HepG2 (cell line): ENCODE data around the gene DAAM1. TPM values are rescaled to one million over a fixed set of nuclear protein-coding genes. Genes with fewer than 3 reads are reported as not detected.

ENCODE experiments used
- CHD2 ChIP-seq: IDR thresholded peaks from 2 replicates; pipeline ENCODE4 v1.6.1; 2011; ENCODE audit warnings: low read depth, low read length, improper control_type of control experiment
- ETV6 ChIP-seq: sonication (generic); formaldehyde crosslinking; conservative IDR thresholded peaks from 2 replicates; pipeline ENCODE4 v1.4.0; 2020; ENCODE audit warnings: missing genetic modification reagents
- FOSL2 ChIP-seq: sonication (generic); formaldehyde crosslinking; IDR thresholded peaks from 2 replicates; pipeline ENCODE4 v1.4.0; 2020; ENCODE audit warnings: missing genetic modification reagents
- FOXK1 ChIP-seq: sonication (generic); formaldehyde crosslinking; IDR thresholded peaks from 2 replicates; pipeline ENCODE4 v1.4.0; 2020; ENCODE audit warnings: low read depth, missing genetic modification reagents, borderline replicate concordance
- GATAD1 ChIP-seq: IDR thresholded peaks from 2 replicates; pipeline ENCODE4 v1.6.1; 2016; ENCODE audit warnings: missing genetic modification reagents, missing compliant biosample characterization
- ISL2 ChIP-seq: sonication (generic); formaldehyde crosslinking; IDR thresholded peaks from 2 replicates; pipeline ENCODE4 v1.5.0; 2020; ENCODE audit warnings: missing genetic modification reagents
- MEIS1 ChIP-seq: sonication (generic); formaldehyde crosslinking; IDR thresholded peaks from 2 replicates; pipeline ENCODE4 v1.9.0; 2021; ENCODE audit warnings: mild to moderate bottlenecking, missing genetic modification reagents, moderate library complexity, borderline replicate concordance
- SKI ChIP-seq: fragments of 450-650 bp; IDR thresholded peaks from one replicate; pipeline ENCODE4 v1.6.1; 2018; ENCODE audit warnings: mild to moderate bottlenecking; ENCODE audit not compliant: partially characterized antibody
- ZNF253 ChIP-seq: sonication (generic); formaldehyde crosslinking; IDR thresholded peaks from 2 replicates; pipeline ENCODE4 v1.8.0; 2022; ENCODE audit warnings: mild to moderate bottlenecking, missing genetic modification reagents, borderline replicate concordance
- ZNF432 ChIP-seq: sonication (generic); formaldehyde crosslinking; IDR thresholded peaks from 2 replicates; pipeline ENCODE4 v1.5.0; 2020; ENCODE audit warnings: missing genetic modification reagents, mild to moderate bottlenecking, borderline replicate concordance
- ZNF510 ChIP-seq: sonication (generic); formaldehyde crosslinking; IDR thresholded peaks from 2 replicates; pipeline ENCODE4 v1.4.0; 2020; ENCODE audit warnings: low read depth, mild to moderate bottlenecking, missing genetic modification reagents
- polyA plus RNA-seq, 8 experiments: library from polyadenylated mRNA; depleted of rRNA in 3 of 8; stranded (reverse) in 7 of 8; unstranded in 1 of 8; fragments of >200 nt; fragmentation: Illumina TruSeq in 4 of 8; extraction: Trizol in 4 of 8; gene quantifications; 2 replicates each; pipeline versions ENCODE4 v1.2.1 to v1.2.3, GENCODE V29; 2011 to 2016; ENCODE audit warnings: low read depth in 4 of 8, missing spikeins in 1 of 8, mixed read lengths in 1 of 8; ENCODE audit not compliant: insufficient read depth in 1 of 8
- total RNA-seq, 5 experiments: library from RNA; depleted of rRNA; stranded (reverse); fragments of >200 nt; fragmentation: Illumina TruSeq; extraction: Trizol; gene quantifications; 2 replicates each; pipeline ENCODE4 v1.2.3, GENCODE V29; 2016; ENCODE audit warnings: low read depth in 1 of 5
- TF ChIP-seq, protein P1 (sequence below): sonication (generic); formaldehyde crosslinking; IDR thresholded peaks from 2 replicates; pipeline ENCODE4 v1.8.0; 2023; ENCODE audit warnings: mild to moderate bottlenecking, missing genetic modification reagents
- TF ChIP-seq, protein P2 (sequence below): sonication (generic); formaldehyde crosslinking; IDR thresholded peaks from 2 replicates; pipeline ENCODE4 v1.8.0; 2022; ENCODE audit warnings: mild to moderate bottlenecking, missing genetic modification reagents
- TF ChIP-seq, protein P3 (sequence below): sonication (generic); formaldehyde crosslinking; IDR thresholded peaks from 2 replicates; pipeline ENCODE4 v1.4.0; 2020; ENCODE audit warnings: missing genetic modification reagents
- TF ChIP-seq, protein P4 (sequence below): IDR thresholded peaks from 2 replicates; pipeline ENCODE4 v1.6.1; 2016; ENCODE audit warnings: low read depth
- TF ChIP-seq, protein P5 (sequence below): sonication (generic); formaldehyde crosslinking; conservative IDR thresholded peaks from 2 replicates; pipeline ENCODE4 v1.4.0; 2020; ENCODE audit warnings: mild to moderate bottlenecking, missing genetic modification reagents, moderate library complexity

Gene DAAM1
- total and polyA plus RNA-seq, 2 of the 13 experiments (the other 11 are each of a cell fraction or from before 2014, with no cell fraction given), result 10.9 to 24.5 TPM

DNA sequence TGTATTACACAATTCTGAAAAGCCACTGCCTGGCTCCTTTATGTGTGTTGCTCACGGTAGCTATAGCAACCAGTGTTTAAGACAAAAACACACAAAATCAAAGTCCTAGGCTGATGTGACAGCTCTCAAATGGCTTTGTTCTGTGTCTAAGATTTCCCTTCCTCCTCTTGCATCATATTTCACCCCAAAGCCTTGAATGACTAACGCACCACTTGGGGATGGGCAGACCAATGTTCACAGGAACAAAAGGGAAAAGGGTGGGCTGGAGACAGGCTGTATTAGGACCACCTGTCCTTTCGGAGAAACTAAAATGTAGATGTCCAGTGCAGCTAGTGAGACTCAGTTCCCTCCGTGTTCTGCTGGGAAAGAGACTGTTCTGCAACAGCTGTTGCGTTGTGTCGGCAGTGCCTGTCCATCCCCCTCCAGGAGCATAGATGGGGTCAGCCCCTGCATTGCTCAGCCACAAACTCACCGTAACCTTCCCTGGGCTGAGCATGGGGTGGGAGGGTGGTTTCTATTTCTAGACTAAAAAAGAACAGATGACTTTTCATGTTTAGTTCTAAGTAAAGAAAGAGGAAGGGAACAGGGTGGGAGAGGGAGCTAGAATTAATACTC is 26.8 kb upstream of the DAAM1 start (continued):
- TF ChIP-seq, protein P1, sequence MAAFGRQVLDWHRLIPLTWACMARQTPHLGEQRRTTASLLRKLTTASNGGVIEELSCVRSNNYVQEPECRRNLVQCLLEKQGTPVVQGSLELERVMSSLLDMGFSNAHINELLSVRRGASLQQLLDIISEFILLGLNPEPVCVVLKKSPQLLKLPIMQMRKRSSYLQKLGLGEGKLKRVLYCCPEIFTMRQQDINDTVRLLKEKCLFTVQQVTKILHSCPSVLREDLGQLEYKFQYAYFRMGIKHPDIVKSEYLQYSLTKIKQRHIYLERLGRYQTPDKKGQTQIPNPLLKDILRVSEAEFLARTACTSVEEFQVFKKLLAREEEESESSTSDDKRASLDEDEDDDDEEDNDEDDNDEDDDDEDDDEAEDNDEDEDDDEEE (CRISPR knock-in tag), result 0 out of 2 replicates have a peak, but pooled peaks have one; percentile 55
- TF ChIP-seq ZNF510 (CRISPR knock-in tag) (no peak), ZNF253 (CRISPR knock-in tag) (no peak), CHD2 (no peak), GATAD1 (CRISPR knock-in tag) (peak; percentile 25; the same call in 1 of the 2 replicates), FOSL2 (CRISPR knock-in tag) (peak; percentile 87), MEIS1 (CRISPR knock-in tag) (peak; percentile 86; the same call in 1 of the 2 replicates), SKI (no peak), ZNF432 (CRISPR knock-in tag) (no peak), FOXK1 (CRISPR knock-in tag) (peak; percentile 46; the same call in 1 of the 2 replicates), ISL2 (CRISPR knock-in tag) (0 out of 2 replicates have a peak, but pooled peaks have one; percentile 19), ETV6 (CRISPR knock-in tag) (no peak)
- TF ChIP-seq, protein P2, sequence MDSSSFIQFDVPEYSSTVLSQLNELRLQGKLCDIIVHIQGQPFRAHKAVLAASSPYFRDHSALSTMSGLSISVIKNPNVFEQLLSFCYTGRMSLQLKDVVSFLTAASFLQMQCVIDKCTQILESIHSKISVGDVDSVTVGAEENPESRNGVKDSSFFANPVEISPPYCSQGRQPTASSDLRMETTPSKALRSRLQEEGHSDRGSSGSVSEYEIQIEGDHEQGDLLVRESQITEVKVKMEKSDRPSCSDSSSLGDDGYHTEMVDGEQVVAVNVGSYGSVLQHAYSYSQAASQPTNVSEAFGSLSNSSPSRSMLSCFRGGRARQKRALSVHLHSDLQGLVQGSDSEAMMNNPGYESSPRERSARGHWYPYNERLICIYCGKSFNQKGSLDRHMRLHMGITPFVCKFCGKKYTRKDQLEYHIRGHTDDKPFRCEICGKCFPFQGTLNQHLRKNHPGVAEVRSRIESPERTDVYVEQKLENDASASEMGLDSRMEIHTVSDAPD (CRISPR knock-in tag), result no peak
- TF ChIP-seq, protein P3, sequence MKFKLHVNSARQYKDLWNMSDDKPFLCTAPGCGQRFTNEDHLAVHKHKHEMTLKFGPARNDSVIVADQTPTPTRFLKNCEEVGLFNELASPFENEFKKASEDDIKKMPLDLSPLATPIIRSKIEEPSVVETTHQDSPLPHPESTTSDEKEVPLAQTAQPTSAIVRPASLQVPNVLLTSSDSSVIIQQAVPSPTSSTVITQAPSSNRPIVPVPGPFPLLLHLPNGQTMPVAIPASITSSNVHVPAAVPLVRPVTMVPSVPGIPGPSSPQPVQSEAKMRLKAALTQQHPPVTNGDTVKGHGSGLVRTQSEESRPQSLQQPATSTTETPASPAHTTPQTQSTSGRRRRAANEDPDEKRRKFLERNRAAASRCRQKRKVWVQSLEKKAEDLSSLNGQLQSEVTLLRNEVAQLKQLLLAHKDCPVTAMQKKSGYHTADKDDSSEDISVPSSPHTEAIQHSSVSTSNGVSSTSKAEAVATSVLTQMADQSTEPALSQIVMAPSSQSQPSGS, result 0 out of 2 replicates have a peak, but pooled peaks have one; percentile 44
- TF ChIP-seq, protein P4, sequence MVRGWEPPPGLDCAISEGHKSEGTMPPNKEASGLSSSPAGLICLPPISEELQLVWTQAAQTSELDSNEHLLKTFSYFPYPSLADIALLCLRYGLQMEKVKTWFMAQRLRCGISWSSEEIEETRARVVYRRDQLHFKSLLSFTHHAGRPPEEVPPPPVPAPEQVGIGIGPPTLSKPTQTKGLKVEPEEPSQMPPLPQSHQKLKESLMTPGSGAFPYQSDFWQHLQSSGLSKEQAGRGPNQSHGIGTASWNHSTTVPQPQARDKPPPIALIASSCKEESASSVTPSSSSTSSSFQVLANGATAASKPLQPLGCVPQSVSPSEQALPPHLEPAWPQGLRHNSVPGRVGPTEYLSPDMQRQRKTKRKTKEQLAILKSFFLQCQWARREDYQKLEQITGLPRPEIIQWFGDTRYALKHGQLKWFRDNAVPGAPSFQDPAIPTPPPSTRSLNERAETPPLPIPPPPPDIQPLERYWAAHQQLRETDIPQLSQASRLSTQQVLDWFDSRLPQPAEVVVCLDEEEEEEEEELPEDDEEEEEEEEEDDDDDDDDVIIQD (CRISPR knock-in tag), result peak; percentile 57; the same call in 1 of the 2 replicates
- TF ChIP-seq, protein P5, sequence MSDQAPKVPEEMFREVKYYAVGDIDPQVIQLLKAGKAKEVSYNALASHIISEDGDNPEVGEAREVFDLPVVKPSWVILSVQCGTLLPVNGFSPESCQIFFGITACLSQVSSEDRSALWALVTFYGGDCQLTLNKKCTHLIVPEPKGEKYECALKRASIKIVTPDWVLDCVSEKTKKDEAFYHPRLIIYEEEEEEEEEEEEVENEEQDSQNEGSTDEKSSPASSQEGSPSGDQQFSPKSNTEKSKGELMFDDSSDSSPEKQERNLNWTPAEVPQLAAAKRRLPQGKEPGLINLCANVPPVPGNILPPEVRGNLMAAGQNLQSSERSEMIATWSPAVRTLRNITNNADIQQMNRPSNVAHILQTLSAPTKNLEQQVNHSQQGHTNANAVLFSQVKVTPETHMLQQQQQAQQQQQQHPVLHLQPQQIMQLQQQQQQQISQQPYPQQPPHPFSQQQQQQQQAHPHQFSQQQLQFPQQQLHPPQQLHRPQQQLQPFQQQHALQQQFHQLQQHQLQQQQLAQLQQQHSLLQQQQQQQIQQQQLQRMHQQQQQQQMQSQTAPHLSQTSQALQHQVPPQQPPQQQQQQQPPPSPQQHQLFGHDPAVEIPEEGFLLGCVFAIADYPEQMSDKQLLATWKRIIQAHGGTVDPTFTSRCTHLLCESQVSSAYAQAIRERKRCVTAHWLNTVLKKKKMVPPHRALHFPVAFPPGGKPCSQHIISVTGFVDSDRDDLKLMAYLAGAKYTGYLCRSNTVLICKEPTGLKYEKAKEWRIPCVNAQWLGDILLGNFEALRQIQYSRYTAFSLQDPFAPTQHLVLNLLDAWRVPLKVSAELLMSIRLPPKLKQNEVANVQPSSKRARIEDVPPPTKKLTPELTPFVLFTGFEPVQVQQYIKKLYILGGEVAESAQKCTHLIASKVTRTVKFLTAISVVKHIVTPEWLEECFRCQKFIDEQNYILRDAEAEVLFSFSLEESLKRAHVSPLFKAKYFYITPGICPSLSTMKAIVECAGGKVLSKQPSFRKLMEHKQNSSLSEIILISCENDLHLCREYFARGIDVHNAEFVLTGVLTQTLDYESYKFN (CRISPR knock-in tag), result peak; percentile 78
